Measurements from ENCODE around the gene CPEB4.

CPEB4 gene

DNA sequence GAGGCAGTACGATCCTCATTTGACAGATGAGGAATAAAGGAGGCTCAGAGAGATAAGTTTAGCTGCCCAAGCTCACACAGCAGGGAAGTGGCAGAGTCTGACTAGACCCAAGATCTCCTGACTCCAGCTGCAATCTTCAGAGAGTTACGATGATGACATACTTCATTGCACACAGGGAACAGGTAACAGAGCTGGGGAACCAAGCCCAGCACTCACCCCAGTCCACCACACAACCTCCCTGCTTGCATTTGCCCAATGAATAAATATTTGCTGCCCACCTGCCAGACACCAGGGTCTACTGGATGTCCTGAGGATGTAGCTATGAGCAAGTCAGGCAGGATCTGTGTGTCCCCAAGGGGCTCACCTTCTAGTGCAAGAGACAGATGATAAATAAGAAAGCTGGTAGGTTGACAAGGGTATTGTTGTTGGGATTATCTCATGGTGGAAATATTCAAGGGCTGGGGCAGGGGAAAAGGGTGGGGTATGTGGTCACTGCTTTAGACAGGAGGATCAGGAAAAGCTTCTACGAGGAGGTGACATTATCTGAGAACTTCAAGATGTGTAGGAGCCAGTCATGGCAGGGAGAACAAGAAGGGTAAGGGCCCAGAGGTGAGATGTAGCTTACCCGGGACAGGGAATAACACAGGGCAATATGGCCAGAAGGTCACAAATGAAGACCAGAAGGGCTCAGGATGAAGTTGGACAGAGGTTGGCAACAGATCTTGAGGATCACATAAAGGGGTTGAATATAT, 28.6 kb upstream of the CPEB4 start:
- DNase-seq, result no peak

DNA sequence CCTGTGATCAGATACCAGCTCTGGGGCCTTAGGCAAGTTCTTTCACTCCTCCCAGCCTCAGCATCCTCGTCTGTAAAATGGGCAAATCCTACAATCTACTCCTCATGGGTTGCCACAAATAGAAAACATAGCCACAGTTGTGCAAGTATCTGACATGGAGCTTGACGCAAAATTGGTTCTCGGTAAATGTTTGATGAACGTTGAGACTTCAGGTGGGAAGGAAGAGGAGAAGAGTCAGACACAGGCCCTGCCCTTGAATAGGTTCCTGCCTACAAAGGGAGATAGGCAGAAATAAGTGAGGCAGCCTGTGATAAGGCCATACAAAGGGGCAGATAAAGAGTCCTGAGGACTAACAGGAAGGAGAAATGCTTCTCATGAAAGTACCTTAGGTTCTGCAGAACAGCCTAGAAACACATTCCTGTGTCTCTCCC, 26.1 kb upstream of the CPEB4 start:
- no peak for DNase-seq

DNA sequence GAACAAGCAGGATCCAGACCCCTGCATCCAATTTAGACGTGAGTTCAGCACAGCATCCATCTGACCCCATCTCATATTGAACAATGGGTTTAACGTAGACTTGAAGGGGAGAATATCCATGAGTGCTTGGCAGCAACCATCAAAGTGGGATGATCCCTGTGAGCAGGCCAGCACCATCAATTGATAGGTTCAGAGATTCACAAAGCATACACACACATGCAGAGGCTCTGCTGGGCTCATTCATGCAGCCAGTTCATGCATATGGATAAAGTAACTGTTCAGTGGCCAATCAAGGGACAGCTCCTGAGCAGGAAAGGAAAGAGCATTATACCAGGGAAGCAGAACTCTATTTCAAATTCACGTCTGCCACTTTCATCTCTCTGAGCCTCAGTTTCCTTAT, 24.8 kb upstream of the CPEB4 start:
- DNase-seq, result no peak

DNA sequence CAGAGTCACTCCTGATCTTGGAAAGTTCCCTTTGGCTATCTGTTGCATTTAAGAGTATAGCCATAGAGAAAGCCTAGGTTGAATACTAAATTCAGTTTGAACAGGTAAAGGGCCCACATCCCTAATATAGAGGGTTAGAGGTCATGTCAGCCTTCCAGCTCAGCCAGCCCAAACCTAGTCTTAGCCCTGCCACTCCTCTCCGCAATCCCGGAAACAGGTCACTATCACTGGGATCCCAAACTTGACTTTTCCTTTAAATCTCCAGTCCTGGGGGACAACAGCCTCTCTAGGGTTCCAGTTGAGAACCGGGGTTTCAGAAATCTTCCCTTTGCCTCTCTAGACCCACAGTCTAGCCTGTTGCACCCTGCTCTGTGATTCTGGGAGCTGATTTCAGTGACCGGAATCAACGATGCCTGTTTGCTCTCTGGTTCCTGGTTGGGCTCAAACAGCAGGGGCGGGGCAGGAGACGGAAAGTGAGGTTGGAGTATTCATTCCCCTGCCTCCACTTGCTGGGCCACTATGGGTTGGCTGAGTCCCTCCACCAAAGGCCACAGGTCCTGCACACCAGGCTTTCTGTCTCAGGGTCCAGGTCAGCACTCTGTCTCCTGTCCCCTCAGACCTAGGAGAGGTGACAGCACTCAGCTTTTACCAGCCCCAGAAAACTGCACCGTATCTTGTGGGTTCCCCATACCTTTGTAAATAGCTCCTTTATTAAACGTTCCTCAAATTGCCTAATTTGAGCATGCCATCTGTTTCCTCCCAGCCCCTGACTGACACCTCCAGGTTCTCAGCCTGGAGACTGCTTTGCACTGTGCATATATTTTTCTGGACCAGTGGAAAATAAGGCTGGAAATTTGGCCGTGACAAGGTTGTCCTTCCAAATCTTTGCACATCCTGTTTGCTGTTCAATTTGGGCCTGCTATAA, 23.8 kb upstream of the CPEB4 start:
- no peak for DNase-seq

DNA sequence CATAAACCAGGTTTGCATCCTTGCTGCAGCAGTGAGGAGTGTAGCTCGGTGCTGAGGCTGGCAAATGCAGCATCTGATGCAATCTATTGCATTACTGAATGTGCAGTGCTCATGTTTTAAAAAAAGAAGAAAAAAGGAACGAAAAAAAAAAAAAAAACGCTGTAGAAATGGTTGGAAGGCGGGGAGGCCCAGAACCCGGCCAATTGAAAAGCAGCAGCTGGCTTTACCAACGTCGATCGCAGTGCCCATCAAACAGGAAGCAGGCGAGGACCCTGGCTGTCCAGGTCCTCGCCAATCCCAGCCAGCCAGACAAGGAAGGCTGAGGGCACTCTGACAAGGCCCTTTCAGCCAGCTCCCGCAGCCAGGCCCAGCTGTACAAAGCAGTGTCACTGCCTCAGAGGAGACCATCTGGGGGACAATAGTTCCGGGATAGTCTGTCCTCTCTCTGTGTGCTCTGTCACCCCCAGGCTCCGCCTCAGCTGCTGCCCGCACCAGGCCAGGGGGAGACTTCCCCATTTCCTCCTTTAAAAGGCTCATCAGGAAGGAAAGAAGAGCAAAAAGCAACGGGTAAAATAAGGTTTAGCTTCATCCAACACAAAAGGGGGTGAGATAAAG, 21.8 kb upstream of the CPEB4 start:
- DNase-seq, result no peak

DNA sequence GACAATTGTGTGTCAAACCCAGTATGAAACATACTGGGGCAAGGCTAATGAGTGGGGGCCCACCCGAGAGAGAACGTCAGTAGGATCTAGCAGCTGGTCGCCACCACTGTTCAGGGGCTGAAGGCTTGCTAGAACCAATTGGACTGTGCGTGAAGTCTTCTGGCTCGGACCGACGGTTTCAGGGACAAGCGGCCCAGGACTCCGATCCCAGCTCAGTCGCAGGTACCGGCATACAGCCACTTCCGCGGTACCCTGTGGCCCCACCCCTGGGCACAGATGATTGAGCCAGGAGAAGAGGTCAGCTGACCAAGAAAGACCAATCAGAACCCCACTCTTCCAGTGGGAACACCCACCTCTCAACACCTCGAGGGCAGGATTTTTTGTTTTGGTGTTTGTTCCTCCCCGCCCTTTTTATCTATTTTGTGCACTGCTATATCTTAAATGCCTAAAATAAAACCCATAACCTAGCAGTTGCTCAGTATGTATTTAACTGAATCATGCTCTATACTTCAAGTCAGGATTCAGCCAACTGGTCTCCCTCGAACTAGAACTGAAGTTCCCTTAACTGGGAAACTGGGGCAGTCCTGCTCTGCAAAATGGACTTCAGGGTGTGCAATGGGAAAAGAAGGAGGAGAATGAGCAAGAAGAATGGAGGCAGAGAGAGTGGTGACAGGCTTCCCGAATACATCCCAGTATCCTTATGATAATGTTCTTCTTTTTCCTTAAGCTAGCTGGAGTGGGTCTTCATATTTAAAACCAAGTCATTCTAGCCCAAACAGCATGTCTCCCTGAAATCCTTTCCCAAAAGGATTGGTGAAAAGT, 21.1 kb upstream of the CPEB4 start:
- DNase-seq, result no peak

DNA sequence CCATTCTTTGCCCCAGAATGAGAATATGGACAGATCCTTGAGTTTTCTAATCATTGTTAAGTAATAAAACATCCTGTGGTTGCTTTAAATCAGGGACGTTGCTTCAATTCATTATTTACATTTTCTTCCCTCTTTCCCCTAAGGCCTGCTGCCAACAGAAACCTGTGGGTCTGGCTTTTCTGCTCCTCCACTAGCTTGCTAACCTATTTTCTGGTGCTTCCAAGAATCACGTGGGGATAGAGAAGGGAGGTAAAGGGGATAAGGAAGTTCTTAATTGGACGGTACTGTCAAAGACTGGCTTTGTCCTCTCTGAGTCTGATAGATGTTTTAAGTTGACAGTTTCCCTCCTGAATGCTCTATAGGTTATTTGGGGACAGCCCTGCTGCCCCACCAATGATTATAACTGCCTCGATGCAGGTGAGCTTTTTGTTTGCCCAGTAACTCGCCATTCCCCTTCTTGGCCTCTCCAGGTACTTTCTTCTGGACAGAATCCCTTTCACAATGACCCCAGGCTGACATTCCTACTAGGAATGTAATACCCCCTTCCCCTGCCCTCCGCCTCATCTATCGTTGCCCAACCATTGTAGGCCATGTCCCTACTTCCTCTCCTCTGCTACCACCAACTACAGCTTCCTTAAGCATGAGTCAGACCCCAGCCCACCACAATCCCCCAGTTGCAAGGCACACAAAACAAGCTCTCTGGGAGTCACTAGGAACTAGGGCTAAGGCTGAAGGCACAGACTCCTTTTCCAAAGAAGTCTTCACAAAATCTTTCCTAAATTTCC, 19.9 kb upstream of the CPEB4 start:
- DNase-seq, result no peak

DNA sequence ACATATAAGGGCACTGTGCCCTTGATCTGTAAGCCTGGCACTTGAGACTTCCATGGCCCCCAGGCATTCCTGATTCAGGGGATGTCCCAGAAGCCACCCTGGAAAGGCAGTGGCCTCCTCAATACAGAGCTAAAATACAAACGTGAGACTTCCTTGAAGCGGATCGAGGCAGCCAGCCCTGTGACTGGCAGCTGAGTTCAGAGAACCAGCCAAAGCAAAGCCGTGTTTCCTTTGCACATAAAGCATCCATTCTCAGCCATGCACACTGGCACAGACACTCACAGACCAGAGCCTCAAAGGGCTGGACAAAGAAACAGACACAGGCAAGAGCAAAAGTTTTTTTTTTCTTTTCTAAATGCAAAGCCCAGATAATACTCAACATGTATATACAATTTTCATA, 18.8 kb upstream of the CPEB4 start:
- no peak for DNase-seq

DNA sequence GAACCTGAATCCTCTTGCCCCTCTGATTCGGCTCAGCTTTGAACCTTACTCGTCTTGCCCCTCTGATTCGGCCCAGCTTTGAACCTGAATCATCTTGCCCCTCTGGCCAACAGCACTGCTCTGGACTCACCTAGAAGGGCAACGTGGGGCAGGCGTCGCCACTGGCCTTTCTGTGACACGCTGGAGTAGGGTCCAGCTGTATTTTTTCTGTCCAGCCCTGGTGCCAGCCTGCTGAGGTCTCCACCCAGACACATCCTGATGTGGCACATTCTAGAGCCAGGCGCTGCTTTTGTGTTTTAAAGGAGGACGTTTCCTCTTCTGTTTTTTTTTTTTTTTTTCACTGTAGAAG, 15.2 kb upstream of the CPEB4 start:
- no peak for DNase-seq

DNA sequence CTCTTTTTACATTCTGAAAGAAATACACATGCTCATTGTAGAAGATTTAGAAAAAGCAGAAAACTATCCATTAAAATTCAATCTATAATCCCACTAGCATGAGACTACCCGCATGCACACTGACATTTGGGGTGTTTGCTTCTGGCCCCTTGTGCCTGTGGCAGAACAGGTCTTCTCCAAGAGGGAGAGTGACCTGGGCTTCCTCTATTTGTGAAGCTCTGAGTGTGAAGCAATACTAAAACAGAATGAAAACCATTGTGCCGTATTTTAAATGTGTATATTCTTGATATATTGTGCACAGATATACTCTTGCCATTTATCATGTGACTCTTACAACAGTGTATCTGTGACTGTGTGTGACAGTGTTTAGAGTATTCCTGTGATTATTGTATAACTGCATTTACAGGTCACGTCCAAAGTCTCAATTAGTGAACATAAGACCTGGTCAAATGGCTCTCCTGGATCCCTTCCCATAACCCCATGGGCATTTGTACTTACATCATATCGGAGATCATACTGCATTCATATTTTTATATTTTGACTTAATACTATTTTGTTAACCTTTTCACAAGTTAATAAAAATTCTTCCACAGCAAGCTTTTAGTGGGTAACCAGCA, 14.7 kb upstream of the CPEB4 start:
- DNase-seq, result no peak

DNA sequence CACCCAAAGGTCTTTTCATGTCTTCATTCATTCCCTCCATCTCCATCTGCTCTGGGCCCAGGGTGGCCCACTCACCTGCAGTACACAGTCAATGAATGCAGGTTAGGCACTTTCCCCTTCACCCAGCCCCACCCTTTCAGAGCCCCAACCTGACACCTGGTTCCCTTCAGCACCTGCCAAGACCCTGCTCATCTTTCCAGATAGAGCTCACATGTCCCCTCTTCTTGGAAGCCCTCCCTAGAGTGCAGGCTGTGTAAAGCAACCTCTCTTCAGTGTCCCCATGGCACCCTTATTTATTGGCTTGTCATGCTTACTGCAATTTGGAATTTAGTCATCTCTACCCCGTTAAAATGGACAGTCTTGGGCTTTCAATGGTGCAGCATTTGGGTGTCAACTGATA, 13.0 kb upstream of the CPEB4 start:
- no peak for DNase-seq

DNA sequence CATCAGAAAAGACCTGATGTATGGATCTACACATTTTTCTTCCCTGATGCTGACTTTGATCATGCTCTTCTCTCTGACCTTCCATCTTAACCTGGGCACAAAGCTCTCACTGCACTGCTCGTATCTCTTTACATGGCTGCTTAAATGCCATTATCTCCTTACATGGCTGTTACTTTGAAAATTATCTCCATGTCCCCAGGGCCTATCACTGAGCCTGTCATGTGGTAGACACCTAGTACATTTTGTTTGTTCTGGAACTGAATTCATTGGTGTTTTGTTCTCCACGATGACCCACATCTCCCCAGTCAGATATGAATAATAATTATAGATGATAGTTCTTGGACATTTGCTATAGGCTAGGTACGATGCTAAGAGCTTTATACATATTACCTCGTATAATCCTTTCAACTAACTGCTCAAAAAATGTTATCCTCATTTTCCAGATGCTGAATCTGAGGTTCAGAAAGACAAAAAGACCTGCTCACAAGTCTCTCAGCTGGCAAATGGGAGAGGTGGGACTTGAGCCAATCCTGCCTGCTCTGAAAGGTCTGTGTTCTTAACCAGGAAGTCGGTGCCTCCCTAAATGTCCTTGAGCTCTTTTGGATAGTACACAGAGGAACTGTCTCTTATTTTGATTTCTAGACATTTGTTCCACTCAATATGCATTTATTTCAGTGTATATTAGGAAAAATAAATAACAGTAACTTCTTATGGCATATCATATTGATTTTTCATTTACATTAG, 9.8 kb upstream of the CPEB4 start:
- no peak for DNase-seq

DNA sequence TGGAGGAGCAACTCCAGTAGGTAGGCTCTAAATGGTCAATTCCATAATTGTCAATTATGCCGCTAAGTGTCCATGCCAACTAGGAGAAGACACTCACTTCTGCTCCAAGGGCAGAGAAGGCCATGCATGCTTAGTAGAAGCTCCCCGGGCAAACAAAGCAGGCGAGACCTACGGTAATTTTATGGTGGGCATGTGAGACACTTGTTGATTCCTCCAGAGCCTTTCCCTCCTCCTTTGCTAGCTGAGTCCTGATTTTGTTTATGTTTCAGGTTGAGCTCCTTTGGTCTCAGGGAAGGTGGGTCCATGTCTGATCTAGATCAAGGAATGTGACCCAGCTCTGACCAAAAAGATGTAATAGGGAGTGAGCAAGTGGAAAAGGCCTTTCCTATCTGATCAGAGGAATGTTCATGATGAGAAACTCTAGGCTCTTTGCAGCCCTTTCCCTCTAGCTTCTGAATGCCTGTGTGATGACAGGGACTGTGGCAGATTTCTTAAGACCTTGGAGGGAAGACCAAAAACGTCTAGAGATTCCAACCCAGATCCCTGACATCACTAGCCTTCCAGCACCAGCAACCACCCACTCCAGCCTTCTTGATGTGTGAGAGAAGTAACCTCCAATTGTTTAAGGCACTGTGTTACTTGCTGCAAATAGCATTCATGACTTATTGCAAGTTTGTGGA, 7.7 kb upstream of the CPEB4 start:
- no peak for DNase-seq

DNA sequence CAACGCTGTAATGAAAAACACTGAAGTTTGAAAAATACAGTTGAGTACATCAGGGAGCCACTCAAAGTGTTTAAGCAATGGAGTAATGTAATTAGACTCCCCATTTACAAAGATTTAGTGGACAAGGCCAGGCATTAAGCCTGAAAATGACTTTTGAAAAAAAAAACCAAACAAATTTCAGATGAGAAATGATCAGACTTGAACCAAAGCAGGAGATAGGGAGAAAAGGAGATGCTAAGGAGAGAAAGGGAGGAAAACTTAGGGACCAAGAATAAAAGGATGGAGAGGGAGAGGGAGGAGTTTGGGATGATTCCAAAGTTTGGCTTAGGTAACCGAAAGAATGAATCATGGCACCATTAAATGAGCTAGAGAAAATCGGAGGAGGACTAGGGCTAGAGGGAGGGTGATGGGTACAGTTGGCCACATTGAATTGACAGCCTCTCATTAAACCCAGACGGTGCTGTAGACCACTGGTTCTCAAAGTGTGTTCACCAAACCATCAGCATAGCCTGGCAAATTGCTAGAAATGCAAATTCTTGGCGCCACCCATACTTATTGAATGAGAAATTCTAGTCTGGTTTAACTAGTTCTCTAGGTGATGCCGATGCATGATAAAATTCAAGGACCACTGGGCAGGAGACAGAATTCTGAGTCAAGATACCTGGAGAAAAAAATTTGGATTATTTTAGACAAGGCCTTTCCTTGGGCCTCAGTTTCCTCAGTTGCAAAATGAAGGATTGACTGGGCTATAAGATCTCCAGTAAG, 6.2 kb upstream of the CPEB4 start:
- no peak for DNase-seq

DNA sequence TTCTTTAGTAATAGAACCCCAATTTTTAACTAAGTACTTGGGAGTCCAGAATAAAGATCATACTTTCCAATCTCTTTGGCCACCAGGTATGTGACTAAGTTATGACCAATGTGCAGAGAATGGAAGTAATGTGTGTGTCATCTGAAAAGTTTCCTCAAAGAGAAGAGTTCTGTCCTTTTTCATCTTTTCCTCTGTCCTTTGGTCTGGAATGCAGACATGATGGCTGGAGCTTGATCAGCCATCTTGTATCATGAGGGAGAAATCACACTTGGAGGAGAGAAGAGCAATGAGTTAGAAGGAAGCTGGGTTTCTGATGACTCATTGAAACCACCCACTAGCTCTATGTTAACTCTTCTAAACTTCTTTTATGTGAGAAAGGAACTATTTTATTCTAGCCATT, 5.5 kb upstream of the CPEB4 start:
- no peak for DNase-seq

DNA sequence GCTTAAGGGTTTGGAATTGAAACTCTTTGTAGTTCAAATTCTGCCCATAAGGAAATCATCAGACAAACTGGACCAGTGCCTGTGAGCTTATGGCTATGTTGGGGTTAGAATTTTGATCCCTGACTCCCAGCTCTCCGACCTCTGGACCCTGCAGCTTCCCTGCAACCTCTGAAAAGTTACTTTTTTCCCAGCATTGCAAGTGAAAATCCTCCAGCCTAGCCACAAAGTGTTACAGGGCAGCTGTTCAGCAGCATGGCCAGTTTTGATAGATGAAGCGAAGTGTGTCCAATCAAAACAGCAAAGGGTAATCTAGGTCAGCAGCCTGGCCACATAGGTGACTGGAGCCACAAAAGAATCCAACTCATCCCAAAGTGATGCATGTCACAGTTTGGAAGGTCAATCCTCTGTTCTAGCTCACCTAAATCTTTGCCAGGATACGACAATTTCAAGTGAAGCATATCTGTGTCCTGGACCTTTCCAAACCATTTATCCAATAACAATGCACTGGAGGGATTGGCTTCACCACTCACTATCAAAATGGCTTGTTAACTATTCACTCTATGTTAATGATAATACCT, 4.7 kb upstream of the CPEB4 start:
- DNase-seq, result no peak

DNA sequence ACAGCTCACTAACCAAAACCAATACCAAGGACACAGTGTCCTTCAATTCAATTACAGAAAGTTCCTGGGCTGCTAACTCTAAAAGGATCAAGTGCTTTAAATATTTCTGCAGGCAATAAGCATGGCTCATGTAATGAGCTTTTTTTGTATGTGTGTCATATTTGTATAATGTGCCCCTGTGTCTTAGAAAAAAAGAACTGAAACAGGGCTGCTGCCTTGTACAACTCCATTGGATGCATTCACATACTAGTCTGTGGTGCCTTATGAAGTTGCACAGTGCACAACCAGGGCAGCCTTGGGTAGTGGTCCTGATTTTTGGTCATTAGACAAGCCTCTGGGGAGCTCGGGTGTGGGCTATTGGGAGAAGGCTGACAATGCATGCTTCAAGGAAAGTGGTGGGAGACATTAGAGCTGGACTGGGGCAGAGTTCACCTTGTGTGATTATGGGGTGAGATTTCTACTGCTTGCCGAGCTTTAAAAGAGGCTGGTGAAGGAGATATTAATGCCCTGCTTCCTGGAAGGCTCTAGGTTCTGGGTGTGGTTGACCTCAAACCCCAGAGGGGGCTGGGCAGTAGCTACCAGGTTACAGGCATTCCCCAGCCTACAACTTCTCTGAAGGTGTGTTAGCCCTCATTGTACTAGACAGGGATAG, 3.6 kb upstream of the CPEB4 start:
- DNase-seq, result no peak

DNA sequence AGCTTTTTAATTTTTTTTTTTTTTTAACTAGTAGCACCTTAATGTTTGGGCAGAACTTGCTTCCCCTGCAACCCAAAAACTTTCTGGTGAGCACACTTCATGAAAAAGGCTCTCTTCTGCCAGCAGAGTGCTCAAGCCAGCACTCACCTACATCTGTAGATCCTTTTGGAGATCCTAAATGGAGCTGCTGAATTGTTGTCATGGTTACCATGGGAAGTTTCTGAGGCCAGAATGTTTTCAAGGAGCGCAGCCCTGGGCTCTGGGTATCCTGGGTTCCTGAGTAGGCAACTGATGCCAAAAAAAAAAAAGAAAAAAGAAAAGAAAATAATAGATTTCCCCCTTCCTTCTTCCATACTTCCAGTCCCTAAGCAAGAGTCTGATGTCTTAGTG, 3.1 kb upstream of the CPEB4 start:
- no peak for DNase-seq
